SW 1271 (cell line): ENCODE measurements around the gene NEUROD4.

Experiments
- DNase-seq, 2 experiments: peaks; one replicate each; lab custom pipeline; 2025; lab: John Stamatoyannopoulos, UW

The NEUROD4 gene

DNA sequence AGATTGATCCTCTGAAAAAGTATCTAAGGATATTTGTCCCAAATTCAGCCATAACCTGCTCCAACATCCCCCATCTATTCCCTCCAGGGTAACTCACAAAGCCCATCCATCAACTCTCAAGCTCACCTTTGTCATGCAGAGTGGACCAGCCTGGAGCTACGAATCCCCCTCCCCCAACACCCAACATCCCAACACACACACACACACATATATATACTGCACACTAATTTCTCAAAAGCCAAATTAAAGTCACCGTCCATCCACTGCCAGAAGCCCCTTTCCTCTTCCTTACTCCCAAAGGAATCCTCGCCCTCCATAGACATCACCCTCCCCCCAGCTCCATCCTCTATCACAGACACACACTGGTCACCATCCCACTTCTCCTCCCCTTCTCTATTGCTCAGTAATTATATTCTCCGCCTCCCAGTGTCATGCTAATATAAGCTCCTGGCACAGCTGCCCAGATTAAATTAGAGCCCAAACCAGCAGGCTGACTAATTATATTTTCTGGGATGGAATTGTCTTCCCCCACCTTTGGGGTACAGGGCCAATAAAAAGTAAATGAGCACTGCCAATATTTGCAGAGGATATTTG lies 21.7 kb upstream of the NEUROD4 start:
- no peak for DNase-seq

DNA sequence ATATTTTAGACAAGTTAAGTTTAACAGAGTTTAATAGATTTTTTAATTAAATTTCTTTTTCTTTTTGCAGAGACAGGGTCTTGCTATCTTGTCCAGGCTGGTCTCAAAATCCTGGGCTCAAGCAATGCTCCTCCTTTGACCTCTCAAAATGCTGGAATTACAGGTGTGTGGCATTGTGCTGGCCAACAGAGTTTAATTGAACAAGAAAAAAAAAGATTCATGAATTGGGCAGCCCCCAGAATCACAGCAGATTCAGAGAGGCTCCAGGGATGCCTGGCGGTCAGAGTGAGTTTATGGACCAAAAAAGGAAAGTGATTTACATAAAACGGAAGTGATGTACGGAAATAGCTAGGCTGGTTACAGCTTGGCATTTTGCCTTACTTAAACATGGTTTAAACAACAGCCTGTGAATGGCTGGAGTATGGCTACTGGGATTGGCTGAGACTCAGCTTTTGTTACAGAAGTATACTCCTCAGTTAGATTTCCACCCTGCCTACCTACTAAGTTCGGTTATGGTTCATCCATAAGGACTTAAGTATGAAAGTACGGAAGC lies 20.7 kb upstream of the NEUROD4 start:
- DNase-seq, result no peak

DNA sequence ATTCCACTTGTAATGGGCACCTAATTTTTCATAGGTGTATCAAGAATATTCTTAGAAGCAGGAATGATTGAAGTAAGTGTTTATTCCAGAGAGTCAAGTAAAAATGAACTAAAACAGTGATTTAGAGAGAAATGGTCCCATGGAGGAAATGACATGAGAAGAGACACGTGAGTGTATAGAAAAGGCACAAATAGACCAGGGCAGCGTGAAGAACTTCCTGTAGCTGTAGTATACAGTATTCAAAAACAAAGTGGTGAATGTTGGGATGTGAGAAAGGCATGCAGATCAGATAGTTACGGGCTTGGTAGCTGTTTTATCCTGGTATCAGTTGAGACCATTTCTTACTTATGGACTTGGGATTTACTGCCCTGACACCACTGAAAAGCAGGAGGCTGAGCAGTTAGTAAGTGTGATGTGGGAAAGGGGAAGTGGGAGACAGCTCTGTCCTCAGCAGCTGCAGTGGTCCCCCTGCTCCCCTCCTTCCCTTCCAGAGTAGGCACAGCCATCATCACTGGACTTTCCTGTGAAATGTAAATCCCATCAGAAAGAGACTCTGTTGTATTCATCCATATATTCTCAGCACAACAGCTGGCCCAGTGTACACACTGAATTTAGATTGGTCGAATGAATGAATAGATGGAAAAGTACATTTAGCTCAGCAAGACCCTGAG lies 18.4 kb upstream of the NEUROD4 start:
- no peak for DNase-seq

- no peak for DNase-seq
These were observed 17.4 kb upstream of the NEUROD4 start for GRCh38 chr12:55002355-55002754.

DNA sequence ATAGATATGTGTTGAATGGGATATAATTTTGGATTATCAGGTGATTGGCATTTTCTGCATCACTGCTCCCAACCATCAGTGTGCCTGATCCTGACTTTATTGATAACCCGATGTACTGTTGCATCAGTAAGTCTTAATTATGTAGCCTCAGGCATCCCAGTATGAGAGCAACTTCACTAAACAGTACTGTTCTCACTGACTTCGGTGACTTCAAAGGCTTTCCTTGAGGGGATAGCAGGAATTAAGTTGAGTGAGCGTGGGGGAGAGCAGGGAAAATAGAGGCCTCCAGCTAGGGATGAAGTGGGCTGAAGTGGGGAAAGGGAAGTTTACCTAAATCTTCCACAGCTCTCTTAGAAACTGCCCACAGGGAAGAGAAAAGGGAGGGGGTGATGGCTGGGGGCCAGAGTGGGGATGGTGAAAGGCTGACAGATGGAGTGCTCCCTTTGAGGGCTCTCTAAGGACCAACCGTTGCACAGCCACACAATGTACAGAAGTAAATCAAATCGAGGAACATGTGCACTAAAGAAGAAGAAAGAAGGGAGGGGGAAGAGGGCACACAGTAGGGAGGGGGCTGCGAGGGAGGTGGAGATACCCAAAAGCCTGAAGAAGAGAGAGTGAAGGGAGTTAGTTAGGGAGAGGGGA lies 10.7 kb upstream of the NEUROD4 start:
- DNase-seq, result no peak

DNA sequence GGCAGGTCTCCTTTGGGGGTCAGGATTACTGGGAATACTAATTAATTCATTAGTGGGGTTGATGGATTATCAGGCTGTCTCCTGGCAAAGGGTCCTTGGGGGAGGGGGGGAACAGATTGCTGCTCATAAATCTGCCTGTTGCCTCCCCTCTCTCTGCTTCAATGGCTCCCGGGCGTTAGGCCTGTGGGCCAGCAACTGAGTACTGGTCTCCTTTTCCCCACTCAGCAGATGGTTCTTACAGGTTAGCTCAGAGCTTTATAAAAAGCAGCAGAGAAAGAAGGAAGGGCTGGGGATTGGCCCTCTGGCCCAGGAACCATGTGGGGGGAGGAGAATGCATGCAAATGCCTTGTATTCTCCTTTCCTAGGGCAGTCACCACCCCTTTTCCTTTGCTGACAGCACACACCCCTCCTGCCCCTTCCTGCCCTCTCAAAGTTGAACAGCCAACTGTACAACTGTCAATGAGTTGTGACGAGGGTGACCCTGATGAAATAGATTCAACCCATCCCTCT lies 2.3 kb upstream of the NEUROD4 start:
- no peak for DNase-seq

GRCh38 chr12:55024575-55024974 lies 4.8 kb downstream of the NEUROD4 start:
- no peak for DNase-seq

- no peak for DNase-seq
These were observed 5.7 kb downstream of the NEUROD4 start for GRCh38 chr12:55025508-55025907.

- DNase-seq, result no peak
These were observed 14.4 kb downstream of the NEUROD4 start for GRCh38 chr12:55034218-55034617.

DNA sequence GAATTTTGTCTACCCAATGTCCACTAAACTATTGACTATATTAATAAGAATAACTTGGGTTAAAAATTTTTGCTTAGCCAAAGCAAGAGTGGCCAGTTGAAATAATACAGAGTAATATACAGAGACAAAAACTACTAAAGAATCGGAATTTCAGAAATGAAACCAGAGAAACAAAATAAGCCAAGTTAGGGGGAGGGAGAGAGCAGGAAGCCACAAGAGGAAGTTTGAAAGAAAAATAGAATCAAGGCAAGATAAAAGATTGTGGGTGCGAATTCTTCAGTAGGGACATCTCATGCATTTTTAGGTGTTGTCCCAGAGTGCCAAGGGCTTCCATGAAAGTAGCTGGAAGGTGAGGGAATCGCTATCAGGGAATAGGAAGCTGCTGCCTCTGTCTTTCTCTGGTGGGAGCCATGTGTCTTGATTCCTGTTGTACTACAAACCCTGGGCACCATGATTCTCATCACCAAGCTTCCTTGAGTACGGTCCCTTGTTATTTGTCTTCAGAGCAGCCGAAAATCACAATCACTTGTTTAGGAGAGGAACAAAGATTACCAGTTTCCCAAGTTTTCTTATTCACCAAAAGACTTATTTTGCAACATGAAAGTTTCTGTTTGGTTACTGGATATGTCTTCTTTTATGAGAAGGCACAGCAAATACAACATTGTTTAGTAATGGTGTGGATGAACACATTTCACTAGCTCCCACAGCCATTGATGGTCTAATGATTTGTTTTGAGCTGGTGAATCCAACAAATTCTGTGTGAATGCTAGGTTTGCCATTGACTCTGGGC lies 16.7 kb downstream of the NEUROD4 start:
- DNase-seq, result no peak

- no peak for DNase-seq
These were observed 17.7 kb downstream of the NEUROD4 start for GRCh38 chr12:55037351-55037987.

DNA sequence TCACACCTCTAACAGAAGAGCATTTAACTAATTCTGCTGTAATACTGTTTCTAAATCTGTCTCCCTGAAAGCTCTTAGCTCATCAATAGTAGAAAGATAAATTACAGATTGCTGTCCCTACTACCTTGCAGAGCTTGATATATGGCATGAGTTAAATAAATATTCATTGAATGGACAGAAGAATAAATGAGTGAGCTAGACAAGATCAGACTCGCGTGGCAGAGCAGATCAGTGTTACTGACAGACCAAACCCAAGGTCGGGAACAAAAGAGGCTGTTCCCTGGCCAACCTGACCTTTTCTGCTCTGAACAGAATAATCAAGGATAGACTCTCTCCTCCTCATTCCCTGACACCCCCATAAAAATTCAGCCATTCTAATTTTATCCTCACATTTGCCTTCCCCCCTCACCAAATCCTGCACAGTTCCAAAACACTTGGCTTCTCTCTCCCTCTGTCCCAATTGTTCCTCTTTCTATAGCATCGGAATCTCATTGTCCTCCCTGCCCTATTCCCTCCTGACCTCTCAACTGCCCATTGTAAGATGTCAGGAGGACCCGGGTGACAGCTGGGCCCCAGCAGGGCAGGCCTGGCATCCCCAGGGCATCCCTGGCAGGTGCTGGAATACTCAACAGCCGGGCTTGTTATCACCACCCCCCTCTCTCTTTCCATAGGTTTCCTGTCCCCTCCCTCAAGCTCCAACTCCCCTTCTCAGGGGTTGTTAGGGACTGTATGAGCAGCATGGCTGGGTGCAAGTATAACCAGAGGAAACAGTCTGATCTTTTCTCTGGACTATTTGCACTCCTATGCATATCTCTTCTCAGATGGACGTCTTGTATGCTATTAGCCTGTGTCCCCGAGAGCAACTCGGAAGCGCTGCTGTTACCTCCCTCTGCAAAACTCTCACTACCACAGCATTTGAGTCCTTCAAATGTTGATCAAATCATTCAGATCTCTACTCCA lies 19.9 kb downstream of the NEUROD4 start:
- DNase-seq, result no peak

DNA sequence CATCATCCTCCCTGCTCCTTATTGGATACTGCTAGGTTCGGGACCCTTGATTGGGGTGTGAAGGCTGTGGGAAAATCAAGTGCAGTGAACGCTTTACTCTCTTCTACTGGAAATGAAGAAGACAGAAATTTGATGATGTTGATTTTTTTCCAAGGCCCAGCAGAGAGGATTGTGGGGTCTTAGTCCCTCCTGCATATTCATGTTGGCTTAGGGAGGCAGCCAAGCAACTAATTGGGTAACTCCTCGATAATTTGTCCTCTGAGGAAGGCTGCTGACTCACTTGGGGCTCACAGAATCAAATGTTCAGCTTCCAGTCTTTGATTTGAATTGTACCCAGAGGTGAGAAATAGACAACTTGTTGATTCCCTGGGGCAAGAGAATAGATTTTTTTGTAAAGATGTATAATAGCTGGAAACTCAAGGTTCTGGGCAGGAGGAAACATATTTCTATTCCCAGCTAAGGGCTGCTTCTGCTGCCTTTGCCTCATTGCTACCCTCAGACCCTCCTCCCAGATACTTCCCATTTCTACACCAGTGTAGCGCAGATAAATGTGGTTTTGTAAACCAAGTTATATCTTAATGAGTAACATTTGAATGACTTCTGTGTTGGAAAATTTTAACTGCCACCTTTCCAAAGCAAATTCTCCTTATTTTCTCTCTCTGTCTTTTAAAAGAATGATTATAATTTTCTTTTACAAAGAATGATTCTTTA lies 21.7 kb downstream of the NEUROD4 start:
- no peak for DNase-seq

GRCh38 chr12:55043542-55043941 lies 23.8 kb downstream of the NEUROD4 start:
- no peak for DNase-seq

DNA sequence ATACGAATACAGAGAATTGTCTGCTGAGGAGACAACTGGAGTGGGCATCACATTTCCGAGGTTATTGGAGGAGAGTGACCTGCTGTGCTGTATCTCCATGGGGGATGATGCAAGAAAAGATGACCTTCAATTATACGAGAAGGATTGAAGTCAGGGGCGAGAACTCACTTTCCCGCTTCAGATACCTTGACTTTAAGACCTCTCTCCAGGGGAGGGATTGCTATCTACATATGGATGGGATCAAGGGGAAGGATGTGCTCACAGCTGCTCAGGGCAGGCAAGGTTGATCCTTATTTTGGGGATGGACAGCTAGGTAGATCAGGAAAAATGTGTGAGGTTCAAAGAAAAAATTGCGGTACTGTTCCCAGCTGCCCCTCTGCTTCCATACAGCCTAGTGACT lies 24.4 kb downstream of the NEUROD4 start:
- DNase-seq, result no peak

DNA sequence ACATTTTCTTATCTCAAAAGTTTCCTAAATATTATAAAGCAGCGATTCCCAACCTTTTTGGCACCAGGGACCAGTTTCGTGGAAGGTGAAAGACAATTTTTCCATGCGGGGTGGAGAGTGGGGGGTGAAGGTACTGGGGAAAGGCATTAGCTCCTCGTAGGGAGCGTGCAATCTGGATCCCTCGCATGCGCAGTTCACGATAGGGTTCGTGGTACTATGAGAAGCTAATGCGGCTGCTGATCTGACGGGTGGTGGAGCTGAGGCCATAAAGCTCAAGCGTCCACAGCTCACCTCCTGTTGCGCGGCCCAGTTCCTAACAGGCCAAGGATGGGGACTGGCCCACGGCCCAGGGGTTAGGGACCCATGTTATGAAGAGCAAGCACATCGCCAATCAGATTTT lies 29.9 kb downstream of the NEUROD4 start:
- DNase-seq, result no peak

GRCh38 chr12:55051197-55051947 lies 31.6 kb downstream of the NEUROD4 start:
- DNase-seq, result no peak

DNA sequence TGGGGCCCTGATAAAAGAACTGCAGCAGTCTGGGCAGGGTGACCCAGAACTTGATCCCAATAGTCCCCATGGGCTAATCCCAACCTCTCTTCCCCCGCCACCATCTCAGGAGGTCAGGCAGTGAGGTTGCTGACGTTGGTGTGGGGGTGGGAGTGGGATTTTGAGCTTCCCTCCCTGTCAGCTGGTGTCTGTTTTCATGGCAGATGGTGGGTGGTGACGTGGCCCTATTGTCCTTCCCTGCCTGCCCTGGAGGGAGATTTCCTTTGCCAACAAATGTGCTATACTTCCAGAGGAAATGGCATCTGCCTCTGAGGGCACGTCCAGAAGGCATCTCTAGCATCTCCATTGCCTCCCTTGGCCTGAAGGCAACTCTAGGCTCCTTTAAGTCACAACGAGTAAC lies 37.7 kb downstream of the NEUROD4 start:
- DNase-seq, result no peak

DNA sequence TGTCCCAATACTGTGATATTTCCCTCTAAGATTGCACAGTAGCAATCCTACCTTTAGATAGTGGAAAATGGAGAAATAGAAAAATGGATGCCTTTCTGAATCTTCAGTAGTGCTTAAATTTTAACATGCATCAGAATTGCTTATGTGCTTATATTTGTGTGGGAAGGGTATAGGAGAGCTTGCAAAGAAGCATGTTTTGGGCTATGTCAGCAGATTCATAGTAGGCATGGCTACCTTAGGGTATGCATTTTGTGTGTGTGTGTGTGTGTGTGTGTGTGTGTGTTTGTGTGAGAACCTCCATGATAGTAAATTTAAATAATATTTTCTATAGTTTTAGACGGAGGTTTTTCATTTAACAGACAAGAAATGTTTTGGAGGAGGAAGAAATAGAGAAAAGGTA lies 38.3 kb downstream of the NEUROD4 start:
- DNase-seq, result no peak
